ENCODE data around the gene NUP210L. TPM values are rescaled to one million over a fixed set of nuclear protein-coding genes. Genes with fewer than 3 reads are reported as not detected.

Gene NUP210L
- total and polyA plus RNA-seq, 2 of the 13 experiments (the other 11 are each of a cell fraction or from before 2014, with no cell fraction given), result not detected

- TF ChIP-seq, protein P1, sequence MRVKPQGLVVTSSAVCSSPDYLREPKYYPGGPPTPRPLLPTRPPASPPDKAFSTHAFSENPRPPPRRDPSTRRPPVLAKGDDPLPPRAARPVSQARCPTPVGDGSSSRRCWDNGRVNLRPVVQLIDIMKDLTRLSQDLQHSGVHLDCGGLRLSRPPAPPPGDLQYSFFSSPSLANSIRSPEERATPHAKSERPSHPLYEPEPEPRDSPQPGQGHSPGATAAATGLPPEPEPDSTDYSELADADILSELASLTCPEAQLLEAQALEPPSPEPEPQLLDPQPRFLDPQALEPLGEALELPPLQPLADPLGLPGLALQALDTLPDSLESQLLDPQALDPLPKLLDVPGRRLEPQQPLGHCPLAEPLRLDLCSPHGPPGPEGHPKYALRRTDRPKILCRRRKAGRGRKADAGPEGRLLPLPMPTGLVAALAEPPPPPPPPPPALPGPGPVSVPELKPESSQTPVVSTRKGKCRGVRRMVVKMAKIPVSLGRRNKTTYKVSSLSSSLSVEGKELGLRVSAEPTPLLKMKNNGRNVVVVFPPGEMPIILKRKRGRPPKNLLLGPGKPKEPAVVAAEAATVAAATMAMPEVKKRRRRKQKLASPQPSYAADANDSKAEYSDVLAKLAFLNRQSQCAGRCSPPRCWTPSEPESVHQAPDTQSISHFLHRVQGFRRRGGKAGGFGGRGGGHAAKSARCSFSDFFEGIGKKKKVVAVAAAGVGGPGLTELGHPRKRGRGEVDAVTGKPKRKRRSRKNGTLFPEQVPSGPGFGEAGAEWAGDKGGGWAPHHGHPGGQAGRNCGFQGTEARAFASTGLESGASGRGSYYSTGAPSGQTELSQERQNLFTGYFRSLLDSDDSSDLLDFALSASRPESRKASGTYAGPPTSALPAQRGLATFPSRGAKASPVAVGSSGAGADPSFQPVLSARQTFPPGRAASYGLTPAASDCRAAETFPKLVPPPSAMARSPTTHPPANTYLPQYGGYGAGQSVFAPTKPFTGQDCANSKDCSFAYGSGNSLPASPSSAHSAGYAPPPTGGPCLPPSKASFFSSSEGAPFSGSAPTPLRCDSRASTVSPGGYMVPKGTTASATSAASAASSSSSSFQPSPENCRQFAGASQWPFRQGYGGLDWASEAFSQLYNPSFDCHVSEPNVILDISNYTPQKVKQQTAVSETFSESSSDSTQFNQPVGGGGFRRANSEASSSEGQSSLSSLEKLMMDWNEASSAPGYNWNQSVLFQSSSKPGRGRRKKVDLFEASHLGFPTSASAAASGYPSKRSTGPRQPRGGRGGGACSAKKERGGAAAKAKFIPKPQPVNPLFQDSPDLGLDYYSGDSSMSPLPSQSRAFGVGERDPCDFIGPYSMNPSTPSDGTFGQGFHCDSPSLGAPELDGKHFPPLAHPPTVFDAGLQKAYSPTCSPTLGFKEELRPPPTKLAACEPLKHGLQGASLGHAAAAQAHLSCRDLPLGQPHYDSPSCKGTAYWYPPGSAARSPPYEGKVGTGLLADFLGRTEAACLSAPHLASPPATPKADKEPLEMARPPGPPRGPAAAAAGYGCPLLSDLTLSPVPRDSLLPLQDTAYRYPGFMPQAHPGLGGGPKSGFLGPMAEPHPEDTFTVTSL (CRISPR knock-in tag; IDR thresholded peaks at IDR 0.05; ENCODE audit: borderline replicate concordance), result no peak
- peak; percentile 49; the same call in 1 of the 2 replicates for TF ChIP-seq ZBTB34 (CRISPR knock-in tag; IDR thresholded peaks at IDR 0.05)
- TF ChIP-seq, protein P2, sequence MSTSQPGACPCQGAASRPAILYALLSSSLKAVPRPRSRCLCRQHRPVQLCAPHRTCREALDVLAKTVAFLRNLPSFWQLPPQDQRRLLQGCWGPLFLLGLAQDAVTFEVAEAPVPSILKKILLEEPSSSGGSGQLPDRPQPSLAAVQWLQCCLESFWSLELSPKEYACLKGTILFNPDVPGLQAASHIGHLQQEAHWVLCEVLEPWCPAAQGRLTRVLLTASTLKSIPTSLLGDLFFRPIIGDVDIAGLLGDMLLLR (CRISPR knock-in tag; IDR thresholded peaks at IDR 0.05), result 0 out of 2 replicates have a peak, but pooled peaks have one; percentile 44
- TF ChIP-seq ADNP (CRISPR knock-in tag; IDR thresholded peaks at IDR 0.05), result no peak
- TF ChIP-seq ZNF75D (CRISPR knock-in tag; IDR thresholded peaks at IDR 0.05; ENCODE audit: borderline replicate concordance), result no peak
- TF ChIP-seq TIGD3 (CRISPR knock-in tag; IDR thresholded peaks at IDR 0.05; ENCODE audit: borderline replicate concordance), result no peak
- TF ChIP-seq TFAP4 (IDR thresholded peaks at IDR 0.05; ENCODE audit: borderline replicate concordance, low read depth), result peak; percentile 32; the same call in 1 of the 2 replicates
- TF ChIP-seq, protein P3, sequence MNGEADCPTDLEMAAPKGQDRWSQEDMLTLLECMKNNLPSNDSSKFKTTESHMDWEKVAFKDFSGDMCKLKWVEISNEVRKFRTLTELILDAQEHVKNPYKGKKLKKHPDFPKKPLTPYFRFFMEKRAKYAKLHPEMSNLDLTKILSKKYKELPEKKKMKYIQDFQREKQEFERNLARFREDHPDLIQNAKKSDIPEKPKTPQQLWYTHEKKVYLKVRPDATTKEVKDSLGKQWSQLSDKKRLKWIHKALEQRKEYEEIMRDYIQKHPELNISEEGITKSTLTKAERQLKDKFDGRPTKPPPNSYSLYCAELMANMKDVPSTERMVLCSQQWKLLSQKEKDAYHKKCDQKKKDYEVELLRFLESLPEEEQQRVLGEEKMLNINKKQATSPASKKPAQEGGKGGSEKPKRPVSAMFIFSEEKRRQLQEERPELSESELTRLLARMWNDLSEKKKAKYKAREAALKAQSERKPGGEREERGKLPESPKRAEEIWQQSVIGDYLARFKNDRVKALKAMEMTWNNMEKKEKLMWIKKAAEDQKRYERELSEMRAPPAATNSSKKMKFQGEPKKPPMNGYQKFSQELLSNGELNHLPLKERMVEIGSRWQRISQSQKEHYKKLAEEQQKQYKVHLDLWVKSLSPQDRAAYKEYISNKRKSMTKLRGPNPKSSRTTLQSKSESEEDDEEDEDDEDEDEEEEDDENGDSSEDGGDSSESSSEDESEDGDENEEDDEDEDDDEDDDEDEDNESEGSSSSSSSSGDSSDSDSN (CRISPR knock-in tag; IDR thresholded peaks at IDR 0.05), result peak; percentile 76
- TF ChIP-seq THAP11 (CRISPR knock-in tag; IDR thresholded peaks at IDR 0.05), result peak; percentile 92
- TF ChIP-seq, protein P4, sequence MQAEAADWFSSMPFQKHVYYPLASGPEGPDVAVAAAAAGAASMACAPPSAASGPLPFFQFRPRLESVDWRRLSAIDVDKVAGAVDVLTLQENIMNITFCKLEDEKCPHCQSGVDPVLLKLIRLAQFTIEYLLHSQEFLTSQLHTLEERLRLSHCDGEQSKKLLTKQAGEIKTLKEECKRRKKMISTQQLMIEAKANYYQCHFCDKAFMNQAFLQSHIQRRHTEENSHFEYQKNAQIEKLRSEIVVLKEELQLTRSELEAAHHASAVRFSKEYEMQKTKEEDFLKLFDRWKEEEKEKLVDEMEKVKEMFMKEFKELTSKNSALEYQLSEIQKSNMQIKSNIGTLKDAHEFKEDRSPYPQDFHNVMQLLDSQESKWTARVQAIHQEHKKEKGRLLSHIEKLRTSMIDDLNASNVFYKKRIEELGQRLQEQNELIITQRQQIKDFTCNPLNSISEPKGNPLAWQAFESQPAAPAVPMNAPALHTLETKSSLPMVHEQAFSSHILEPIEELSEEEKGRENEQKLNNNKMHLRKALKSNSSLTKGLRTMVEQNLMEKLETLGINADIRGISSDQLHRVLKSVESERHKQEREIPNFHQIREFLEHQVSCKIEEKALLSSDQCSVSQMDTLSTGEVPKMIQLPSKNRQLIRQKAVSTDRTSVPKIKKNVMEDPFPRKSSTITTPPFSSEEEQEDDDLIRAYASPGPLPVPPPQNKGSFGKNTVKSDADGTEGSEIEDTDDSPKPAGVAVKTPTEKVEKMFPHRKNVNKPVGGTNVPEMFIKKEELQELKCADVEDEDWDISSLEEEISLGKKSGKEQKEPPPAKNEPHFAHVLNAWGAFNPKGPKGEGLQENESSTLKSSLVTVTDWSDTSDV (CRISPR knock-in tag; IDR thresholded peaks at IDR 0.05), result no peak
- 0 out of 2 replicates have a peak, but pooled peaks have one; percentile 33 for TF ChIP-seq AHR (CRISPR knock-in tag; IDR thresholded peaks at IDR 0.05)
These were observed 28.4 kb upstream of the NUP210L start (continued) for GRCh38 chr1:154183046-154183915.

All from HepG2 (cell line).